Dendritic cell treated with granulocyte-macrophage colony-stimulating factor and Interleukin-4, amounts not matched to agents 40 ng/mL and 50 ng/mL, for 4 days (primary cell): ENCODE measurements around the gene DNMT3A.

Experiments
- H3K27ac Mint-ChIP-seq: one replicate; pipeline ENCODE4 v1.8.0; 2022; ENCODE audit warnings: mild to moderate bottlenecking, mixed read lengths
- H3K27me3 Mint-ChIP-seq: one replicate; pipeline ENCODE4 v1.8.0; 2022; ENCODE audit warnings: mild to moderate bottlenecking, mixed read lengths
- H3K36me3 Mint-ChIP-seq: one replicate; pipeline ENCODE4 v1.8.0; 2022; ENCODE audit warnings: low read depth, mixed read lengths
- H3K4me1 Mint-ChIP-seq: one replicate; pipeline ENCODE4 v1.8.0; 2022; ENCODE audit warnings: low read depth, mixed read lengths
- H3K4me3 Mint-ChIP-seq: one replicate; pipeline ENCODE4 v1.8.0; 2022; ENCODE audit warnings: mild to moderate bottlenecking, moderate library complexity, mixed read lengths
- H3K9me3 Mint-ChIP-seq: one replicate; pipeline ENCODE4 v1.8.0; 2022; ENCODE audit warnings: mixed read lengths
- intact Hi-C: fragments of 100-400 bp; cut with micrococcal nuclease; formaldehyde crosslinking; loops from one replicate; pipeline ENCODE4 v1.15.0; 2022

The DNMT3A gene

DNA sequence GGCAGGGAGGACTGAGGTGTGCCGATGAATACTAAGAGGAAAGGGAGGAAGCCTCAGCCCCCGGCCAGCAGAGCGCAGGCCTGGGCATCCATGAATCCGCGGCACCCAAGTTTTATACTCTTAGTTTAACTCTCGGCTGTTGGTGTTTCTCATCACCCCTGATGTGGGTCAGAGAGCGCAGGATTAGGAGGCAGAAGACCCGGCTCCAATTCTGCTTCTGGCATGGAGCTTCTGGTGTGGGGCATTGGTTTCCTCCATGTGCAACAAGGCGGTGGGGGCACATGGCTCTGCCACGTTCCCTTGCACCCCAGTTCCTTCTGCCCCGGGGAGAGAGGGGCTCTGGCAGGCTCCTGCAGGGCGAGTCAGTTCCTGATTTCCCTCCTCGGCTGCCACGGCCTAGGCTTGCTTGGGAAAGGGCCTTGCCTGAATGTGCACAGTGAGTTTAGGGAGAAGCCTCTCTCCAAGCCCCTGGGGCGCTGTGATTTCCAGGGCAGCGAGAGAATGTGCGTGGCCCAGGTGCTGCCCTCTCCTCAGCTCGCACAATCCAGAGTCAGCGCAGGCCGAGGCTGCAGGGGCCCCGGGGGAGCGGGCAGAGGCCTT, 36.2 kb upstream of the DNMT3A start:
- Mint-ChIP-seq H3K4me1 (peaks cover 49% of the 10 kb centered on the region), H3K4me3 (no peak overlapping the region), H3K9me3 (no peaks in the 10 kb centered on the region), H3K27me3 (peaks cover 24% of the 10 kb centered on the region), H3K36me3 (no peaks in the 10 kb centered on the region), H3K27ac (peak overlapping the region; percentile 30)
- intact Hi-C loops, result loop anchor here (2.0 to 10.0 kb wide), 4 partner anchors 15 to 189 kb away; partner anchors contain the start of gene DNMT3A

DNA sequence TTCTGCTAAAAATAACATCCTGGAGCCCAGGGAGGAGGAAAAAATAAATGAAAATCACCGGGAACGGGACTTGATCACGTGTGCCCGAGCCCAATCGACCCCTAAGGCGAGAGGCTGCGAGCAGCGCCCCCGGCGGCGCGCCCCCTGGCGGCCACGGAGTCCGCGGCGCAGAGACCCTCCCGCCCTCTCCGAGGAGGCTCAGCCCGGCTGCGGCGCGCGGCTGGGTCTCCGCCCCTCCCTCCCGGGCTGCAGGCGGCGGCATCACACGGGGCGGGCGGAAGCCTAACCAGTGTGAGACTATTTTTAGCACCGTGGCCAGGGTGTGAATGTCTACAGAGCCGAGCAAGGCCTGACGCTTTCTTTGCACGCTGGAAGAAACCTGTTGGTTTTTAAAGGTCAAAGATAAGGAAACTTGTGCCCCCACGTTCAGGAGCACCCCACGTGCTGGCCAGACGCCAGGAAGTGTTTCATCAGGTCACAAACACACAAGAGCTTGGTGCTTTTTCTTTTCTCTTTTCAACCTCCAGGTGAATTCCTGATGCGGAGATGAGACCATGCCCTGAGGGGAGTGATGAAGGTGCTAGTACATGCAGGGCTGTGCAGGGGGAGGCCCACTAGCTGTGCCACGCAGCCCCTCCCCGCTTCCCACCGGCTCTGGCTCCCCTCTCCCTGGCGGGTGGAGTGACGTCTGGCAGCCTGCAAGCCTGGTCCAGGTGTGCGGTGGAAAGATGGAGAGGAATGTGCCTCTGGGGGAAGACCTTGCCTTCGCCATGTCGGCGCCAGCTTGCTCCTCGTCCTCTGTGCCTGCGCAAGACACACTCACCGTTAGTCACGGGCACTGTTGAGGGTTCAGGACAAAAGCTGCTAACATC, 35.3 kb upstream of the DNMT3A start:
- H3K36me3 Mint-ChIP-seq, result no peaks in the 10 kb centered on the region
- peaks cover 24% of the 10 kb centered on the region for H3K27me3 Mint-ChIP-seq
- H3K9me3 Mint-ChIP-seq, result no peaks in the 10 kb centered on the region
- peak overlapping the region; percentile 30 for H3K4me3 Mint-ChIP-seq
- H3K27ac Mint-ChIP-seq, result peak overlapping the region; percentile 30
- intact Hi-C loops, result loop anchor here (2.0 to 10.0 kb wide), 4 partner anchors 14 to 190 kb away; partner anchors contain the start of gene DNMT3A
- peaks cover 46% of the 10 kb centered on the region for H3K4me1 Mint-ChIP-seq

DNA sequence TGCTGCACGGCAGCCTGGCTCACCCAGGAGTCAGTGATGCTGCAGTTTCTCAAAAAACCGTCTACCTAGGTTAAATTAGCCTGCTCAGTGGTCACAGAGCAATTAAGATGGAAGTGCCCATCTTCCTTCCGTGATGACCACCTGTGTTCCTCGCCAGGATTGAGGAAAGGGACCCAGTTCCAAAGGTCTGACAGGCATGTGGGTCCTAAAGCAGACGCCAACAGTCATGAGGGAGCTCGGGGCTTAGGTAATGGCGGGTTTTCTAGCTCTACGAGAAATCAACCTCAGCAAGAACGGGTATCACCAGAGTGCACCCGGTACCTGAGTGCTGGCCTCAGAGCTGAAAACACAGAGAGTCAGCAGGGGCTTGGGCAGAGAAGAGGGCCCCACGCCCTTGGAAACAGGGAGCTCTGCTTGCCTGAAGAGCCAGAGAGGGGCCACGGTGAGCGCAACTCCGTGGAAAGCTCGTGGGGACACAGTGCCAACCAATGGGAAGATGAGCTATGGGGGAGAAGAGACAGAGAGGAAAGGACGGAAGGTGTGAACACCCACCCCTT, 34.3 kb upstream of the DNMT3A start:
- Mint-ChIP-seq H3K27ac (no peak overlapping the region), H3K4me3 (no peak overlapping the region), H3K27me3 (peaks cover 24% of the 10 kb centered on the region), H3K4me1 (peaks cover 36% of the 10 kb centered on the region), H3K9me3 (no peaks in the 10 kb centered on the region), H3K36me3 (no peaks in the 10 kb centered on the region)
- intact Hi-C loops, result loop anchor here (2.0 to 10.0 kb wide), 4 partner anchors 13 to 191 kb away; partner anchors contain the start of gene DNMT3A

DNA sequence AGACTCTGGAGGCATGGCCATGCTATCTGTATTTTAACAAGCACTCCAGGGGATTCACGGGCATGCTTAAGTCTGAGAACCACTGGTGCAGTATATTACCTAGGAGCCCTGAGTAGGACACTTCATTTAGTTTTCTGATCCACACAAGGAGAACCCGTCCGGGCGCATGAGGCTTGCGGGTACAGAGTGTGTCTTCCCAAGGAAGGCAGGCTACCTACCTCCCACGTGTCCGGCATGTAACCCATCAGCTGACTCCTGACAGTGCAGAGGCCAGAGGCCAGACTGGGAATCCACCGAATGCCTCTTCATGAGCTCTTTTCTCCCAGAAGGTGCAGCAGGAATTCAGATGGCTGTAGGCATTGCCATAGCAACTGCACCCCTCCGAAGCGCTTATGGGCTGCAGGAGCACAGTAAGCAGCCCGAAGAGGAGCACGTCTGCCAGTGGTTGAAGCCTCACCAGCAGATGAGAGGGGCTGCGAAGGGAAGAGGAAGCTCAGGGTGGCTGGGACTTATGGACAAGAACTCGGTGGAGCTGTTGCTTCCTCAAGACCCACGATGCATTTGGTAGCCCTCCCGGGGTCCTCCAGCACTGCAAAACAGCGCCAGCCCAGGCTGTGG, 33.8 kb upstream of the DNMT3A start:
- intact Hi-C loops, result loop anchor here (5.0 to 10.0 kb wide), 2 partner anchors 33 to 139 kb away; partner anchors contain the start of gene DNMT3A
- Mint-ChIP-seq H3K27ac (no peak overlapping the region), H3K9me3 (no peaks in the 10 kb centered on the region), H3K36me3 (no peaks in the 10 kb centered on the region), H3K4me1 (peaks cover 36% of the 10 kb centered on the region), H3K4me3 (no peak overlapping the region), H3K27me3 (peaks cover 24% of the 10 kb centered on the region)

DNA sequence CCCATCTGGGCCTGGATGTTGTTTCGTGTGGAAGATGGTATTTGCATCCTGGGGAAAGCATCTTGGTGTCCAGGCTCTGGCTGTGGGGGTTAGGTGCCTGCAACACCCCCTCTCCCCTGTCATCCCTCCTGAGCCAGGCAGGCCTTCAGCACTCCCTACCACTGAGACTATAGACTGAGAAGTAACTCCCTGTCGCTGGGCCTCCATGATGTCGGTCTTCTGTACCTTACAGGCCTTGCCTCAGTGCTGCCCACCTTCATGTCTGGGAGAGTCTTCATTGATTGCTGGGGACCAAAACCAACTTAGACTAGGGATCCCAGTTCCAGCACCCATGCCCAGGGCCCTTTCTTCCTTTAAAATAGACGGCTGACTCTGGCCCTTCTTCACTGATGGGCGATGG, 33.1 kb upstream of the DNMT3A start:
- Mint-ChIP-seq H3K4me1 (peaks cover 36% of the 10 kb centered on the region), H3K27ac (no peak overlapping the region), H3K27me3 (peaks cover 27% of the 10 kb centered on the region), H3K4me3 (no peak overlapping the region), H3K36me3 (no peaks in the 10 kb centered on the region), H3K9me3 (no peaks in the 10 kb centered on the region)
- intact Hi-C loops, result loop anchor here (5.0 to 10.0 kb wide), 2 partner anchors 33 to 140 kb away; partner anchors contain the start of gene DNMT3A

DNA sequence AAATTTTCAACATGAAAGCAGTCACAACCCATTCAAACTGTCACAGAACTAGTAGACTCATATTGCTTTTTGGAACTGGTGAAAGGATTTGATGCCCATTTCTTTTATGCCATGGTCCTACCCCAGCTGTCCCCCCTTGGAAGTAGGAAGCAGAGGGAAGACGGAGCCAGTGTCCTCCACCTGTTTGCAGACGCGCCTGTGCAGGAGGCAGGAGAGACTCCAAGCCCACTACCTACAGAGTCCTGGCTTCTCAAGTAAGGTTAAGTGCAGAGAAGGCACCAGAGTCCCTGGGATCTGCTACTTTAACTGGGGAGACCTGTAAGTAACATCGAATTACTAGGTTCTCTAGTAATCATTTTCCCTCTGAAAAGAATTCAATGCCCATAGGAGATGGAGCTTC, 32.7 kb upstream of the DNMT3A start:
- H3K4me3 Mint-ChIP-seq, result no peak overlapping the region
- intact Hi-C loops, result loop anchor here (10.0 kb wide), 1 partner anchor 140 kb away; no protein-coding TSS in a partner anchor
- H3K27me3 Mint-ChIP-seq, result peaks cover 27% of the 10 kb centered on the region
- no peaks in the 10 kb centered on the region for H3K9me3 Mint-ChIP-seq
- H3K27ac Mint-ChIP-seq, result no peak overlapping the region
- no peaks in the 10 kb centered on the region for H3K36me3 Mint-ChIP-seq
- peaks cover 36% of the 10 kb centered on the region for H3K4me1 Mint-ChIP-seq

DNA sequence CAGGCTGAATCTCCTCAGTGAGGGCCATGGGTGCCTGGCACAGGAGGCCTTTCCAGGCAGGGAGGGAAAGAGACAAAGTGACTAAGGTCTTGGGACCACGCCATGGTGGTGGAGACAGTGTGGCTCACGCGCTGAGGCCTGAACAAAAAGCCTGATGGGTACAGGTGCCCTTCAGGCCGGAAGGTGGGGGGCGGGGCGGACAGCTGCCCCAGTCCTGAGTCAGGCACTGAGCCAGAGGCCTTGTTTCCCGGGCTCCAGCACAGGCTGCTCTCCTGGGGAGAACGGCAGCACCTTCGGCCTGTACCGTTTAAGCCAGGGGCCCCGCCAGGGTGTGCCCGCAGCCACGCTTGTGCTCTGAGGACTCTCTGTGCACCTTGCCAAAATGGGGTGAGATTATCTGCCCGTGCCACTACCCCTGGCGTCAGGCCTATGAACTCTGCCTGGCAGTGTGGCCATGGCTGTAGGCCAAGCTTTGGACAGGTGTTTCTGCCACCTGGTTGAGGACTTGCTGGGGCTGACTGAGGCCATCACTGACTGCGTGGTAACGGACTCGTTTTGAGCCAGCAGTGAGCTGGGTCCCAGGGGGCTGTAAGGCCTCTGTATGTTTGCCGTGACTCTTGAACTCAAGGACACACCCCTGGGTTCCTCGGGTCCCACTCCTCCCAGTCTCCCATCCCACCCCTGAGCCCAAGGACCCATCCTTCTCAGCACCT, 31.7 kb upstream of the DNMT3A start:
- H3K9me3 Mint-ChIP-seq, result no peaks in the 10 kb centered on the region
- H3K4me1 Mint-ChIP-seq, result peaks cover 28% of the 10 kb centered on the region
- intact Hi-C loops, result loop anchor here (10.0 kb wide), 1 partner anchor 141 kb away; no protein-coding TSS in a partner anchor
- H3K36me3 Mint-ChIP-seq, result no peaks in the 10 kb centered on the region
- H3K4me3 Mint-ChIP-seq, result no peak overlapping the region
- H3K27ac Mint-ChIP-seq, result no peak overlapping the region
- peaks cover 30% of the 10 kb centered on the region for H3K27me3 Mint-ChIP-seq

DNA sequence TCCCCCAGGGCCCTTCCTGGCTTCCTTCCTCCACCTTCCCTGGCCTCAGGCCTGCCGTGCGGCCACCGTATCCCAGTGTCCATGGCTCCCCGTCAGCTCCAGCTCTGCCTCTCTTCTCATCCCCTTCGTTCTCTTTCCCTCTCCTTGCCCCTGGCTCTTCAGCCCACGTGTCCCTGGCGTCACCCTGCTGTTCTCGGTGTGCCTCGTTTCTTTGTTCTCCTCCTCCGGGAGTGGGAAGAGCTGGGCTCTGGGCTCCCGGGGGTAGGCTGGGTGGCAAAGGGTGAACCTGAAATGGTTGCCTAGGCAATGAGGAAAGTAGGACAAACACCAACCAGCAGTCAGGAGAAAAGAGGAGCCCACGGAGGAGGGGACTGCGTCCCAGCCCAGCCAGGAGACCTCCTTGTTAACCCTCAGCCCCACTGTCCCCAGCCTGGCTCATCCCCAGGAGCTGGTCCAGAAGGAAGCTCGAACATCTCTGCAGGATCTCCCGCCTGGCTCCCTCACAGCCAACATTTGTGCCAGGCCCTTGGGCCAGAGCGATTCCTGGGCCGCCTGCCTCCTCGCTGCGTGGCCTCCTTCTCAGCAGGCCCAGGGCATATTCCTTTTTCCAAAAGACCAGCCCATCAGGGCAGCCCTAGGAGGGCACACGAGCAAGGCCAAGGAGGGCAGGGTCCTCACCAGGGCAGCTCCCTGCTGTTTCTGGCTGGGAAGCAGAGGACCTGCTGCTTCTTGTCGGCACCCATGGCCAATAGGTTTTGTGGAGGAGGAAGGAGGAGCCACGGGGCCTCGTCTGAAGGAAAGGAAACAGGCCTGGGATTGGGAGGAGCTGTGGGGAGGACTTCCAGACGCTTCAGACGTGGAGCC, 30.9 kb upstream of the DNMT3A start:
- H3K4me3 Mint-ChIP-seq, result no peak overlapping the region
- no peaks in the 10 kb centered on the region for H3K36me3 Mint-ChIP-seq
- H3K9me3 Mint-ChIP-seq, result no peaks in the 10 kb centered on the region
- peaks cover 33% of the 10 kb centered on the region for H3K27me3 Mint-ChIP-seq
- no peak overlapping the region for H3K27ac Mint-ChIP-seq
- H3K4me1 Mint-ChIP-seq, result peaks cover 20% of the 10 kb centered on the region
- intact Hi-C loops, result loop anchor here (10.0 kb wide), 1 partner anchor 142 kb away; no protein-coding TSS in a partner anchor

DNA sequence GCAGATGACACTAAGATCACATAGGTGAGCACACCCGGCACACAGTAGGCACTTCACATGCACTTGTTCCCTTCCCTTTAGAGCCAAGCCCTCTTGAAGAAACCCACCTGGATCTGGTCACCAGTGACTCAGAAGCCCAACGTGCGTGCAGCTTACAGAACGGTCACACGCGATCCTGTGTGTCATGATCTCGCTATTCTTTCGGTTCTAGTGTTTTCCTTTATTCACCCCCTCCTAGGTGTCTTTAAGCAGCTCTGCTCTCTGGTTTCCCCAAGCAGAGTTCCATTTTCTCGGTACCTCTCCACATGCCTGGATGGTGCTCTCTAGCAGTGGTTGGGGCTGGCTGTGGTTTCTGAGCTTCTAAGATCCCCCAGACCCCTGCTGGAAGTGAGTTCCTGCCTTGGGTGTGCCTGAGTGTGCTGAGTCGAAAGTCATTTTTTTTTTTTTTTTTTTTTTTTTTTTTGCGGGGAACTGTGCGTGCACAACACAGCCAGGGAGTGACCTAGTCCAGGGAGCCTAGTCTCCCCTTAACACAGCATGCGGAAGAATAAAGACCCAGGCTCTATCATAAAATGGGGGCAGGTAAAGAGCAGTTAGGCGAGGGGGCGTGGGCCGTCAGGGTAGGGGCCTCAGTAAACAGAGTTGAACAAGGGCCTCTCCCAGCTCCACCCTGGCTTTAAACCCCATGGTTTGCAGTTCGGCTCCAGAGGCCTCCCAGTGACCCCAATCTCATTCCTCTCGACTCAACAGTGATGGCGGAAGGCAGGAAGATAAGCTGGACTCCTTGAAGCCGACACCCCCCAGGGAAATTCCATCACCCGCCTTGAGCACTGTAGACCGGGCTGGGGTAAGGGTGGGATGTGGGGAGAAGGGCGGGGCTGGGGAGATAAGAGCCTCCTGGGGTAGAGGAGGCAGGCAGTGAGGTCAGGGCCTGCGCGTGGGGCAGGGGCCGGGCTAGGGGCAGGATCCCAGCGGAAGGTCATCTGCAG, 29.8 kb upstream of the DNMT3A start:
- intact Hi-C loops, result loop anchor here (10.0 kb wide), 1 partner anchor 143 kb away; no protein-coding TSS in a partner anchor
- H3K36me3 Mint-ChIP-seq, result no peaks in the 10 kb centered on the region
- peaks cover 31% of the 10 kb centered on the region for H3K27me3 Mint-ChIP-seq
- H3K4me1 Mint-ChIP-seq, result peaks cover 14% of the 10 kb centered on the region
- no peaks in the 10 kb centered on the region for H3K9me3 Mint-ChIP-seq
- H3K27ac Mint-ChIP-seq, result no peak overlapping the region
- no peak overlapping the region for H3K4me3 Mint-ChIP-seq

DNA sequence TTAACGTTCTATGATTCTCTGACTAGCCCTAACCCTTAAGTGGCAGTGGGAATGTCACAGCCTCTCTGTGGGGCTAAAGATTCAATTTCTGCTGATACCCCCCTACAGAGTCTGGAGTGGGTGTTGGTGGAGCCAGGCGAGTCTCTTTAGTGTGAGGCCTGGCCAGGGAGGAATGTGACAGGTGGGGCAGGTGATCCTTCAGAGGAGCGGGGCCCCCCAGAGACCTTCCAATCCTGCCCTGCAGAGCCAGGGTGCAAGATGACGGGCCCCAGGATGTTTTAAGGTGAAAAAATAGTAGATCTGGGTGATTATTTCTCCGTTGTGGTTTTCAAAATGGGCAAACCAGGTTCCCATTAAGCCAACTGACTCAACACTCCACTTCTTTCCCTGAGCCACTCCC, 28.2 kb upstream of the DNMT3A start:
- H3K27me3 Mint-ChIP-seq, result peaks cover 16% of the 10 kb centered on the region
- H3K36me3 Mint-ChIP-seq, result no peaks in the 10 kb centered on the region

DNA sequence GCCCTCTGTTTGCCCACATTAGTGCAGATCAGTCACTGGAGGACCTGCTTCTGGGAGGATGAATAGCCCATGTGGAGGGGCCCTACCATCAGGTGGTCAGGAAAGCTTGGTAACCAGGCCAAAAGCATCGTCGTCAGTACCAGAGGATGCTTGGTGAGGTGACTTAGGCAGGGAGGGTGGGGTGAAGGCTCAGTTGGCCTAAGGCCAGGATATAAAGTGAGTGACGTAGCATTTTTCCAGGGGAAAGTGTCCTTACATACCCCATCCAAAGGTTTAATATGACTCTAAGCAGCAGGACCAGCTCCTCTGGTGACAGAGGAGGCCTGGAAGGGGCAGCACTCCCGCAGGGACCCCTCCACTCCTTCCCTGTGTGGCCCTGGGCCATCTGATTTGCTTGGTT, 27.7 kb upstream of the DNMT3A start:
- Mint-ChIP-seq H3K27me3 (peaks cover 15% of the 10 kb centered on the region), H3K27ac (no peak overlapping the region), H3K4me1 (peaks cover 5% of the 10 kb centered on the region), H3K4me3 (no peak overlapping the region), H3K36me3 (no peaks in the 10 kb centered on the region), H3K9me3 (no peaks in the 10 kb centered on the region)
- intact Hi-C loops, result no loop called here

More for the DNA sequence above, 28.2 kb upstream of the DNMT3A start:
- Mint-ChIP-seq H3K4me1 (peaks cover 5% of the 10 kb centered on the region), H3K4me3 (no peak overlapping the region), H3K9me3 (no peaks in the 10 kb centered on the region), H3K27ac (no peak overlapping the region)
- intact Hi-C loops, result loop anchor here (10.0 kb wide), 1 partner anchor 145 kb away; no protein-coding TSS in a partner anchor
